LHCN-M2 (cell line): ENCODE data around the gene MEIS1. TPM values are rescaled to one million over a fixed set of nuclear protein-coding genes. Genes with fewer than 3 reads are reported as not detected.
"Not testable (repeated sequence)": the region's sequence is repeated elsewhere in the genome, so short reads cannot be mapped to it uniquely, and the experiment has no call there.

Experiments
- DNase-seq: peaks from one replicate; pipeline ENCODE4 v3.0.0-alpha.2; 2012; ENCODE audit warnings: low read depth
- polyA plus RNA-seq: library from polyadenylated mRNA; unstranded; fragments of >200 nt; gene quantifications from one replicate; pipeline ENCODE4 v1.2.1, GENCODE V29; 2012; ENCODE audit warnings: missing spikeins
- total RNA-seq: library from RNA; depleted of rRNA; stranded (reverse); fragments of >200 nt; gene quantifications from 2 replicates; pipeline ENCODE4 v1.2.3, GENCODE V29; 2014; rRNA removed

Gene MEIS1
- 2.9 and 3.3 TPM in 2 replicates for total RNA-seq
- 1.0 TPM for polyA plus RNA-seq

- DNase-seq = peak; percentile 90
These were observed at the start of gene MEIS1 for GRCh38 chr2:66434679-66435548. Gene MEIS1, plus strand, starts transcription at chr2:66435125. Its CDS starts 732 bp downstream, at chr2:66435857.

GRCh38 chr2:66387016-66387753 lies 47.7 kb upstream of the MEIS1 start:
- no peak for DNase-seq

GRCh38 chr2:66389651-66390131 lies 45.2 kb upstream of the MEIS1 start:
- peak; percentile 2 for DNase-seq

- no peak for DNase-seq
These were observed 44.8 kb upstream of the MEIS1 start for GRCh38 chr2:66390152-66390551.

GRCh38 chr2:66390811-66391210 lies 44.1 kb upstream of the MEIS1 start:
- DNase-seq = no peak

GRCh38 chr2:66391240-66391639 lies 43.7 kb upstream of the MEIS1 start:
- DNase-seq = not testable (repeated sequence)

- no peak for DNase-seq
These were observed 29.5 kb upstream of the MEIS1 start for GRCh38 chr2:66405473-66405872.

GRCh38 chr2:66408905-66409304 lies 26.0 kb upstream of the MEIS1 start:
- no peak for DNase-seq

- DNase-seq = no peak
These were observed 22.1 kb upstream of the MEIS1 start for GRCh38 chr2:66412874-66413273.

- DNase-seq = no peak
These were observed 20.0 kb upstream of the MEIS1 start for GRCh38 chr2:66414896-66415295.

GRCh38 chr2:66418381-66418780 lies 16.5 kb upstream of the MEIS1 start:
- no peak for DNase-seq

GRCh38 chr2:66421612-66422011 lies 13.3 kb upstream of the MEIS1 start:
- no peak for DNase-seq

- DNase-seq = no peak
These were observed 11.4 kb upstream of the MEIS1 start for GRCh38 chr2:66423391-66424124.

GRCh38 chr2:66426244-66427111 lies 8.4 kb upstream of the MEIS1 start:
- no peak for DNase-seq

GRCh38 chr2:66427300-66427699 lies 7.6 kb upstream of the MEIS1 start:
- DNase-seq = no peak

- DNase-seq = peak; percentile 44
These were observed 5.8 kb upstream of the MEIS1 start for GRCh38 chr2:66428986-66429612.

- no peak for DNase-seq
These were observed 5.0 kb upstream of the MEIS1 start for GRCh38 chr2:66429693-66430504.

- no peak for DNase-seq
These were observed 4.2 kb upstream of the MEIS1 start for GRCh38 chr2:66430505-66431273.

GRCh38 chr2:66431274-66431642 lies 3.7 kb upstream of the MEIS1 start:
- DNase-seq = no peak
